Activated CD8-positive, alpha-beta T cell treated with anti-CD3 and anti-CD28 coated beads, Interleukin-2, amount 10 ng/mL, durations not matched to agents 7 days and 5 days (primary cell): ENCODE results near the gene NUBP2. TPM values are rescaled to one million over a fixed set of nuclear protein-coding genes. Genes with fewer than 3 reads are reported as not detected.
"Not testable (repeated sequence)": the region's sequence is repeated elsewhere in the genome, so short reads cannot be mapped to it uniquely, and the experiment has no call there.

ENCODE experiments used
- ATAC-seq: fragments of 150-1000 bp; cut with Tn5 transposase; one replicate; pipeline ENCODE4 v1.10.0; 2021; ENCODE audit warnings: moderate library complexity
- CTCF ChIA-PET: fragments of 350-600 bp; sonication (Branson Sonifier 250); formaldehyde crosslinking; loops from one replicate; lab custom pipeline; 2021; ENCODE audit warnings: antibody characterized with exemption; lab: Charles Lee
- POLR2A ChIA-PET: fragments of 350-600 bp; sonication (Branson Sonifier 250); formaldehyde crosslinking; loops from one replicate; lab custom pipeline; 2021; ENCODE audit warnings: antibody characterized with exemption; lab: Charles Lee
- DNase-seq: peaks from one replicate; pipeline ENCODE4 v3.0.0-alpha.2; 2020
- H3K27ac Mint-ChIP-seq: one replicate; pipeline ENCODE4 v1.8.0; 2021; ENCODE audit warnings: mild to moderate bottlenecking, mixed read lengths
- H3K27me3 Mint-ChIP-seq: one replicate; pipeline ENCODE4 v1.8.0; 2021; ENCODE audit warnings: low read depth, mixed read lengths
- H3K36me3 Mint-ChIP-seq: one replicate; pipeline ENCODE4 v1.8.0; 2021; ENCODE audit warnings: low read depth, mixed read lengths
- H3K4me1 Mint-ChIP-seq: one replicate; pipeline ENCODE4 v1.8.0; 2021; ENCODE audit warnings: low read depth, mixed read lengths
- H3K4me3 Mint-ChIP-seq: one replicate; pipeline ENCODE4 v1.8.0; 2021; ENCODE audit warnings: mild to moderate bottlenecking, mixed read lengths
- H3K9me3 Mint-ChIP-seq: one replicate; pipeline ENCODE4 v1.8.0; 2022; ENCODE audit warnings: mixed read lengths; ENCODE audit not compliant: insufficient read depth
- total RNA-seq, 2 experiments: library from RNA; stranded (reverse); gene quantifications; one replicate each; pipeline ENCODE4 v1.2.3, GENCODE V29; 2021

NUBP2 gene
- total RNA-seq, 2 experiments from 2014 or later = 58.5 to 61.8 TPM

DNA sequence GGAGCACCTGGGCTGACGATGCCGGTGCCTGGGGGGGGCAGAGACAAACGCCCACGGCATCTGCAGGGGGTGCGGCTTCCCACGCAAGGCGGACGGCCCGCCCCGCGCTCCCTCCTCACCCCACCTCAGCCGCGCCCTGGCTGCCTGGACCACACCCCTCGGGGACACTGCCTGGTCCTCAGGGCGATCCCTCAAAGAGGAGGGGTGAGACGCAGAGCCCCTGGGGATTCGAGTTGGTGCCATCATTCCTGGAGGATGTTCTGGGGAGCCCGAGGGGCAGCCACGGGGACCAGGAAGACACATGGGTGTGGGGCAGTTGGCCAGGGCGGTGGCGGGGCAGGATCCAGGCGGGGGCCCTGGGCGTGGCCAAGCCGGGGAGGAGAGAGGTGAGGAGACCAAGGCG lies 6.9 kb downstream of the NUBP2 start:
- Mint-ChIP-seq H3K36me3 (peaks cover 8% of the 10 kb centered on the region), H3K9me3 (no peaks in the 10 kb centered on the region), H3K27me3 (no peaks in the 10 kb centered on the region), H3K4me1 (peaks cover 5% of the 10 kb centered on the region), H3K4me3 (no peak overlapping the region), H3K27ac (no peak overlapping the region)
- ATAC-seq = no peak
- CTCF ChIA-PET = no interaction called here
- no peak for DNase-seq
- POLR2A ChIA-PET = no interaction called here

- POLR2A ChIA-PET = no interaction called here
- Mint-ChIP-seq H3K27me3 (no peaks in the 10 kb centered on the region), H3K4me3 (no peak overlapping the region), H3K4me1 (peaks cover 2% of the 10 kb centered on the region), H3K9me3 (no peaks in the 10 kb centered on the region), H3K36me3 (peaks cover 6% of the 10 kb centered on the region), H3K27ac (no peak overlapping the region)
- no peak for ATAC-seq
- DNase-seq = no peak
- CTCF ChIA-PET = no interaction called here
Observed at GRCh38 chr16:1790261-1790610, 7.5 kb downstream of the NUBP2 start.

- ATAC-seq (no peak), DNase-seq (no peak)
- no peak overlapping the region for H3K27ac Mint-ChIP-seq
- no peak overlapping the region for H3K4me3 Mint-ChIP-seq
- CTCF ChIA-PET = interaction anchor here (1.3 kb wide), 1 partner anchor 8 kb away, joined by 3 read pairs; the partner anchor contains the start of genes NUBP2 and SPSB3
- no peaks in the 10 kb centered on the region for H3K27me3 Mint-ChIP-seq
- POLR2A ChIA-PET = no interaction called here
- peaks cover 4% of the 10 kb centered on the region for H3K36me3 Mint-ChIP-seq
- no peaks in the 10 kb centered on the region for H3K4me1 Mint-ChIP-seq
- H3K9me3 Mint-ChIP-seq = no peaks in the 10 kb centered on the region
Observed at GRCh38 chr16:1790611-1791255, 8.0 kb downstream of the NUBP2 start.

- no peaks in the 10 kb centered on the region for H3K4me1 Mint-ChIP-seq
- H3K9me3 Mint-ChIP-seq = no peaks in the 10 kb centered on the region
- ChIA-PET CTCF (interaction anchor here (1.3 kb wide), 1 partner anchor 9 kb away, joined by 3 read pairs; the partner anchor contains the start of genes NUBP2 and SPSB3), POLR2A (no interaction called here)
- no peak overlapping the region for H3K27ac Mint-ChIP-seq
- no peaks in the 10 kb centered on the region for H3K27me3 Mint-ChIP-seq
- ATAC-seq (no peak), DNase-seq (no peak)
- peaks cover 4% of the 10 kb centered on the region for H3K36me3 Mint-ChIP-seq
- no peak overlapping the region for H3K4me3 Mint-ChIP-seq
Observed at GRCh38 chr16:1791256-1791942, 8.6 kb downstream of the NUBP2 start.

DNA sequence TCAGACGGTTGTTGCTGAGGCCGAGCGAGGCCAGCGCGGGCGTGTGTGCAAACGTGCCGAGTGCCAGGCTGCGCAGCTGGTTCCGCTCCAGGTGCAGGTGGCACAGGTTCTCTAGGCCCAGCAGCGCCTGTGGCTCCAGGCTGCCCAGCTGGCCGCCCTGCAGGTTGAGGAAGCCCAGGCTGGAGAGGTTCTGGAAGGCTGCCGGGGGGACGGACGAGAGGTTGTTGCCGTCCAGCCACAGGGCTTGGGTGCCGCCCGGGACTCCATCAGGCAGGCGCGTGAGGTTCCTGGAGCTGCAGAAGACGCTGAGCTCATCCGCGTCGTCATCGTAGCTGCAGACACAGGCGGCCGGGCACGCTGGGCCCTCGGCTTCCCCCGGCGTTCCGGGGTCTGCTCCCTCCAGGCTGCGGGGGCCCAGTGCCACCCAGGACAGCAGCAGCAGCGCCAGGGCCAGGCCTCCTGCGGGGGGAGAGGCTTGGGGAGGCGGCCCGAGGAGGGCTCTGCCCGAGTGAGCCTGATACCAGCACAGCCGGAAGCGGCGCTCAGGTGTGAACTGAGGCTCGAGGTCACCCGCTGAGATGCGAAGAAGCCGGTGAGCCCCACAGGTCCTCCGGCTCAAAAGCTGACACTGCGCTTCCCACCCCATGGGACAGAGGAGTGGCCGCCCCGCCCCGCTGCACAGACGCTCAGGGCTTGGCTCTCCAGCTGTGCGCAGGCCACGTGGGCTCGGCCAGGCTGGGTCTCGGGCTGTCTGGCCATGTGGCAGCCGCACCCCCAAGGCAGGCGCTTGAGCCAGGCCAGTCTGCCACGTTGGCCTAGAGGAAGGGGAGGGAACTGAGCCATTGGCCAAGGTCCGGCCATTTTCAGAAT lies 9.4 kb downstream of the NUBP2 start:
- H3K4me1 Mint-ChIP-seq = no peaks in the 10 kb centered on the region
- H3K9me3 Mint-ChIP-seq = peaks cover 4% of the 10 kb centered on the region
- no peak overlapping the region for H3K27ac Mint-ChIP-seq
- no peak overlapping the region for H3K4me3 Mint-ChIP-seq
- CTCF ChIA-PET = interaction anchor here (1.3 kb wide), 1 partner anchor 10 kb away, joined by 3 read pairs; the partner anchor contains the start of genes NUBP2 and SPSB3
- H3K27me3 Mint-ChIP-seq = no peaks in the 10 kb centered on the region
- ATAC-seq (no peak), DNase-seq (no peak)
- peaks cover 5% of the 10 kb centered on the region for H3K36me3 Mint-ChIP-seq
- POLR2A ChIA-PET = no interaction called here

GRCh38 chr16:1792836-1793577 lies 10.2 kb downstream of the NUBP2 start:
- Mint-ChIP-seq H3K4me3 (no peak overlapping the region), H3K27me3 (no peaks in the 10 kb centered on the region), H3K36me3 (peaks cover 9% of the 10 kb centered on the region), H3K4me1 (no peaks in the 10 kb centered on the region), H3K27ac (no peak overlapping the region), H3K9me3 (peaks cover 6% of the 10 kb centered on the region)
- POLR2A ChIA-PET = no interaction called here
- ATAC-seq (no peak), DNase-seq (no peak)
- CTCF ChIA-PET = no interaction called here

DNA sequence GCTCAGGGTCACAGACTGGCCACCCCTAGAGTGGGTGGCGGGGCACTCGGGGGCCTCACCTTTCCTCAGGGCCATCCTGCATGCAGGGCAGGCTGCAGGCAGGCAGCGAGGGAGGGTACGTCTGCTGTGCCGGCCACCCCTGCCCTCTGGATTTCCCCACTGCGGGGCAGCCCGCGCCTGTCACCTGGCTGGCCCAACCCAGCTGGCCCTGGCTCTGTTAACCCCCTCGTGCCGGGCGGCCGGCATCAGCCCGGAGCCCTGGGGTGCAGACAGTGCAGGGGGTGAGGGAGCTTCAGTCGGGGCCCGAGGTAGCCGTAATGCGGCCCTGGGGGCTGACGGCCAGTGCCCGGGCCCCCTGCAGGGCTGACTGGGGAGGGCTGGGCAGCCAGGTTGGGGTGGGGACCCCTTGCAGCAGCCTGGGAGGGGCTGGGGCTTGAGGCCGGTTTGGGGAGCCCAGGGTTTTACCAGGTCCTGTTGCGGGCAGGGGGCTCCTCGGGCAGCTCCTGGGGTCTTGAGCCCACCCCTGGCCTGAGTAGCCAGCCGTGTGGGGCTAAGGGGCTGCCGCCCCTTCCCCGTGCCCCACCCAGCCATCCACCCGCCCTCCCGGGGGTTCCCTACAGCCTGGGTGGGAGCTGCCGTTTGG lies 10.9 kb downstream of the NUBP2 start, which contains the start of gene IGFALS:
Gene IGFALS (minus strand): TSS at position 128 of the 643 bp plus-strand sequence. CDS start 53 bp downstream, at position 75.
- peaks cover 9% of the 10 kb centered on the region for H3K36me3 Mint-ChIP-seq
- H3K9me3 Mint-ChIP-seq = peaks cover 6% of the 10 kb centered on the region
- no peak within 1 kb of the TSS for H3K27ac Mint-ChIP-seq
- ATAC-seq (no peak), DNase-seq (no peak)
- H3K27me3 Mint-ChIP-seq = no peaks in the 10 kb centered on the region
- CTCF ChIA-PET = no interaction called here
- POLR2A ChIA-PET = no interaction called here
- no peak within 1 kb of the TSS for H3K4me3 Mint-ChIP-seq
- no peaks in the 10 kb centered on the region for H3K4me1 Mint-ChIP-seq

DNA sequence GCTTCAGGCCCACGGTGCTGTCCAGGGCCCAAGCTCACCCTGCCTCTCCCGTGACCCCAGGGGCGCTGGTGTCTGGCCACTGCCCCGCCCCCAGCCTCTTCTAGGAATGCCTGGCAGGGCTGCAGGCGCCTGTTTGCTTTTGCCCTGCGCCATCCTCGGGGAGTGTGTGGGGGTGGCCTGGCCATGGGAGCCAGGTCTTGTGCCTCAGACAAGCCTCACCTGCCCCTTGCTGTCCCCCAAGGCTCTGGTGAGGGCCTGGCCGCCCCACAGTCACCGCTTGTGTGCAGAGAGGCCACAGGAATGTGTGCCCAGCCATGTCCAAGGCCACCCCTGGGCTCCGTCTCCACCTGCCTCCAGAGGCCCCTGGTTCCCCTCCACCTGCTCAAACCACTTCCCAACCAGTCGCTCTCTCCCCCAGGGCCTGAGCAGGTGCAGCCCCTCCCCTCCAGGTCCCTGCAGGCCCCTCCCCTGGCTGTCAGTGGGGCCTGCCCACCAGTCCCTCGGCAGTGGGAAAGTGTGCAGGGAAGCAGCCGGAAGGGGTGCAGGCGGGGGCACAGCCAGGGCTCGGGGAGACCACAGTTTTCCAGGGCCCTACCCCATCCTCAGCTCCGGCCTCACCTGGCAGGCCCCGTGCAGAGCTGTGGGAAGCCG lies 11.6 kb downstream of the NUBP2 start:
- ChIA-PET CTCF (no interaction called here), POLR2A (no interaction called here)
- H3K9me3 Mint-ChIP-seq = peaks cover 10% of the 10 kb centered on the region
- no peak for ATAC-seq
- H3K36me3 Mint-ChIP-seq = peaks cover 10% of the 10 kb centered on the region
- no peaks in the 10 kb centered on the region for H3K4me1 Mint-ChIP-seq
- no peak overlapping the region for H3K27ac Mint-ChIP-seq
- DNase-seq = no peak
- H3K27me3 Mint-ChIP-seq = no peaks in the 10 kb centered on the region
- H3K4me3 Mint-ChIP-seq = no peak overlapping the region

DNA sequence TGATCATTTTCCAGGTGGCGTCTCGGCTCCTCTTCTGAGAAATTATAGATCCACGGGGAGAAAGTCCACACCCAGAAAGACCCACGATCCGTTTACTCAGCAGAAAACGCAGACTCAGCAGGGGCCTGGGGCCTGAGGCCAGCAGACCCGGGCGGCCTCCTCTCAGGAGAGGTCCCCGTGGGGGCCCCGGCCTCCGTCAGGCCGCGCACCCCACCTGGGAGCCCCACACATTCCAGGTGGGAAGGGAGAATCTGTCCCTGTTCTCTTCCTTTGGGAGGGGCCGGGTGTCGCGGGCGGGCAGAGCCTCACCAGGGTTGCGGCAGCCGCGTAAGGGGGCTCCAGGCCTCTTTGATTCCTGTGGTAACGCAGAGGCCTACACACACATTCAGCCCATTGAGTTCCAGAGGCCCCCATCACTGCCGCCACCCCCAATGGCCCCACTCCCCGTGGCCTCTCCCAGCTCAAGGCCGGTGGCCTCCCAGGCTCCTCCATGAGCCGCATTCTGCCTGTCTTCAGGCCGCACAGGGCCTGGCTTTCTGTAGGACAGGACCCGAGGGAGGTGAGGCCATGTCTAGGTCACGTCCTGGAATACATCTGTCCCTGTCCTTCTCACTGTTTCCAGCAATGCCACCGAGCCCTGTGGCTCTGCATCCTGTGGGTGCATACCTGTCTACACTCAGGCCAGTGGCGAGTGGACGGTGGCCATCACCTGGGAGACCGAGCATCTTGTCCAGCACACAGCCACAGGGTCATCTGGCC lies 12.3 kb downstream of the NUBP2 start:
- H3K27ac Mint-ChIP-seq = no peak overlapping the region
- ChIA-PET POLR2A (no interaction called here), CTCF (no interaction called here)
- H3K4me3 Mint-ChIP-seq = no peak overlapping the region
- H3K27me3 Mint-ChIP-seq = no peaks in the 10 kb centered on the region
- H3K4me1 Mint-ChIP-seq = no peaks in the 10 kb centered on the region
- ATAC-seq = no peak
- DNase-seq = no peak
- H3K9me3 Mint-ChIP-seq = peaks cover 17% of the 10 kb centered on the region
- H3K36me3 Mint-ChIP-seq = peaks cover 17% of the 10 kb centered on the region

DNA sequence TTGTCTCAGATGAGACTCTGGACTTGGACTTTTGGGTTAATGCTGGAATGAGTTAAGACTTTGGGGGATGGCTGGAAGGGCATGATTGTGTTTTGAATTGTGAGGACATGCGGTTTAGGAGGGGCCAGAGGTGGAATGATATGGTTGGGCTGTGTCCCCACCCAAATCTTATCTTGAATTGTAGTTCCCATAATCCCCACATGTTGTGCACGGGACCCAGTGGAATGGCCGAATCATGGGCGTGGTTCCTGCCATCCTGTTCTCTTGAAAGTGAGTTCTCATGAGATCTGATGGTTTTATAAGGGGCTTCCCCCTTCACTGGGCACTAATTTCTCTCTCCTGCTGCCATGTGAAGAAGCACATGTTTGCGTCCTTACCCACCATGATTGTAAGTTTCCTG lies 16.5 kb downstream of the NUBP2 start:
- CTCF ChIA-PET, H3K4me3 Mint-ChIP-seq, ATAC-seq, H3K27ac Mint-ChIP-seq, DNase-seq, H3K4me1 Mint-ChIP-seq, POLR2A ChIA-PET, H3K27me3 Mint-ChIP-seq: not testable (repeated sequence)
- peaks cover 17% of the 10 kb centered on the region for H3K9me3 Mint-ChIP-seq
- peaks cover 17% of the 10 kb centered on the region for H3K36me3 Mint-ChIP-seq
